Measurements from ENCODE around the gene RPL14.
A peak's percentile ranks its signal among the peaks of the same experiment; 100 is the strongest.
"Not testable (repeated sequence)": the region's sequence is repeated elsewhere in the genome, so short reads cannot be mapped to it uniquely, and the experiment has no call there.

The RPL14 gene

DNA sequence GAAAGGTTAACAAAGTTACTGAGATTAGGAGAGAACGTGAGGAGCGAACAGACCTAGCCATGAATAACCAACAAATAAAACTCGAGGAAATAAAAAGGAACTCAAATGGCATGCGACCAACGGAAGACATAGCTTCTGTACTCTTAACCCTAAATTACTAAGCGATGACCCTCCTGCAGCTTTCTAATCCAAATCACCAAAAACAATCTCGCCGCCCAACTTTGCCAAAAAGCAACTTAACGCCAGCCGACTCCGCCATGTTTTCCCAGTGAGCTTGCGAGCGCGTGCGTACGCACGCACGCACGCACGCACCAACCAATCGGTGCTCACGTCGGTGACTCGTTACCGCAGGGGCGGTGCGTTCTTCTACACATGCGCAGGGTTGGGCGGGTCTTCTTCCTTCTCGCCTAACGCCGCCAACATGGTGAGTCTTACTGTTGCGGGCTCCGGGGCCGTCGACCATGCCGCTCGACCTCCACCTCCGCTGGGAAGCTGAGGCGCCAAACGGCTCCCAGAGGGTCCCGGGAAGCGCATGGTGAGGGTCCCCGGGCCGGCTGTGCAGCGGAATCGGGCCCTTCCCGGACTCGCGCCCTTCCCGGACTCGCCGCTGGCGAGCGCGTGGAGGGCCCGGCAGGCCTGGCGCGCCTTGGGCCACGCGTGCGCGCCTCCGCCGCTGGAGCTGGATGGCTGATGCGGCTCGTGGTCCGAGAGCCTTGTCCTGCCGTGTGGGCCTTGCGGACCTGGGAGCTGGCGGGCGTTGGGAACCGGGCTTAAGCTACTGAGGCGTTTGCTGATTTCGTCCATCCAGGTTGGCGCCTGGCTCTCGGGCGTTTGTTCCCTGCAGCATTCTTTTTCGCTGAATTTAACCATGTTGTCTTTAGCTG, at the start of gene RPL14:
Gene RPL14 (plus strand): TSS at position 400 of the 884 bp plus-strand sequence. CDS start 133 bp downstream, at position 533.
- peak; percentile 96 for DNase-seq (ENCODE audit: low read depth)

DNA sequence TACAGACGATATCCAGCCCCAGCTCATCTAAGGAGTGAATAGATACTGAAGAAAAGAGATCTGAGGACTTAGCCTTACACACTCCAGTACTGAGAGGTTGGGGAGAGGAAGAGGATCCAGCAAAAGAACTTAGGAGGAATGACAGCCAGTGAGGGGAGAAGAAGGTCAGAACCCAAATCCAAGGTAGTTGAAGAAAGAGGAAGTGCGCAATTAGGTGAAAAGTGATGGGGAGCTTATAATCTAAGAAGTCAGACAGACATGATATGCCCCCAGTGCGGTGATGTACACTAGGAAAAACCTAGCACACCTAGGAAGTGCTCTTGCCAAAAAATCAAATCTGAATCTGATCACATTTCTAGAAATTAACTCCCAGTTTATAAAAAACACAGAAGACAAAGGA, 49.5 kb upstream of the RPL14 start:
- no peak for DNase-seq (ENCODE audit: low read depth)

DNA sequence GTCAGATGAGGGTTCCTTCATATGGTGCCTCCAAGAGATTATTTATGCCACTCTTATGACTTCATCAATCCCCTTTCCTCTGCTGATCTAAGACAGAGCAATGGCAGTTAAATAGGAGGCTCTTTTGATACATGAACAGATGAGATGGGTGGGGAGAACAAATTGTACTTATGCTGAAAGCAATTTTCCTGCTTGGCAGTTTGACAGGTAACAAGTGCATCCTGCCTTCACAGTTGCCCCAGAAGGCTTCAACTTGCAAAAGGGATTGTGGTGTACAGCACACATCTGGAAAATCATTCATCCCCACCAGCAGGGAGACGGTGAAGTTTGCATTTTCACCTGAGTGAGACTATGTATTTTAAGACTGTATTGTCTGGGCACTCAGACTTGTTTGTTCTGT, 42.9 kb upstream of the RPL14 start:
- no peak for DNase-seq (ENCODE audit: low read depth)

DNA sequence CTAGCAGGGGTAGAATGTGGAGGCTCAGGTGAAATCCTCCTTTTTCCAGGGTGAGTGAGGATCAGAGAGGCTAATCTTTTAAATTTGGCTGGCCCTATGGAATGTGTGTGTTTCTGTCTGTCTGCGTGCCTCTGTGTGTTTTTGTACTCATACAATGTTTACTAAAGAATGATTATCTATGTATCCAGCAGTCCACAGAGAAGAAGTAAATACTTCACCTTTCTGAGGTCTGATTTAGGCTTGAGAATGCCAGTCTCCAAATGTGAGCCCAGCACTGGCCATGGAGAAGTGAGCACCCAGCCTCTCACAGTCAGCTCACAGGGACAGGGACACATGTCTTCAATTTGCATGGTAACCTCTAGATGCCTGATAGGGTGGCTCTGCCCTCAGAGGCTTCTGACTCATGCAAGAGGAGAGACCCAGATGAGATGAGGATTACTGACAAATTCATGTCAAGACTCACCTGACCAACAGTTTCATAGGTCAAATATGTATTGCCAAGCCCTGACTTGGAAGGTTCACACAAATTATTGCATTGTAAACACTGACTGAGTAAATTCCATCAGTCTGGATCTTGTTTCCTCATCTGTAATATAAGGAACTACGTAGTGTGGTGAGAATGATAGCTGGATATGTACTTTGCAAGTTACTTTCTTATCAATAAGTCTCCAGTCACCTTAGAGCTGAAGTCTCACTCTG, 39.1 kb upstream of the RPL14 start:
- no peak for DNase-seq (ENCODE audit: low read depth)

DNA sequence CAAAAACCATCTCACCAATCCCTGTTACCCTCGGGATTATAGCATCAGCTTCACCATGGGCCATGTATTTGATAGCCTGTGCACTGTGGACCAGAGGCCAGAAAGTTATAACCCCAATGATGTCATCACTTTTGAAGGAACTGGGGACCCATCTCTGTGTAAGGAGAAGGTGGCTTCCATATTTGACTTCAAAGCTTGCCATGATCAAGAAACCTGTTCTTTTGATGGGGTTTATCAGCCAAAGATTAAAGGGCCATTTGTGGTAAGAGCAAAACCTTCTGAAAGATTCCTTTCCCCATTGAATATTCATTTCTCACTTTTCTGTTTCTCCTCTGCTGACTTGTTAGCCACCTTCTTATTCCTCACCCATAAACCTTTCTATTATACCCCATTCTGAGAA, 34.3 kb upstream of the RPL14 start:
- DNase-seq (ENCODE audit: low read depth) = no peak

DNA sequence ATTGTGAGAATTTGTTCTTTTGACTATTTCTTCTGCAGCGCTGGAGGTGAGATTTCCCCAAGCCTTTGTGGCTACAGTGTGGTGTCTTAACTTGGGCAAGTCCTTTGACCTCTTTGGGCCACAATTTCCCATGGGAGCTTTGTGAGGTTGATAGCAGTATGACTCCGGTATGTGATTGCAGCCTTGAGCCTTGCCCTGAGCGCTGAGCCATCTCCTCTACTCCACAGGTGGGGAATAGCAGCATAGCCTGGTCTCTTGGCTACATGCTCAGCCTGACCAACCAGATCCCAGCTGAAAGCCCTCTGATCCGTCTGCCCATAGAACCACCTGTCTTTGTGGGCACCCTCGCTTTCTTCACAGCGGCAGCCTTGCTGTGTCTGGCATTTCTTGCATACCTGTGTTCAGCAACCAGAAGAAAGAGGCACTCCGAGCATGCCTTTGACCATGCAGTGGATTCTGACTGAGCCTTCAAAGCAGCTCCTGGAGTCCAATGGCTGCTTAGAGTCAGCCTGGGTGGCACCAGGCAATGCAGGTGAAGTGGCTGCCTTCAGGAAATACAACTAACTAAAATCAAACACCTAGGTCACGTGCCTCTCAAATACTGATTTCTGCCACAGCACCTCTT, 30.0 kb upstream of the RPL14 start:
- DNase-seq (ENCODE audit: low read depth) = no peak

DNA sequence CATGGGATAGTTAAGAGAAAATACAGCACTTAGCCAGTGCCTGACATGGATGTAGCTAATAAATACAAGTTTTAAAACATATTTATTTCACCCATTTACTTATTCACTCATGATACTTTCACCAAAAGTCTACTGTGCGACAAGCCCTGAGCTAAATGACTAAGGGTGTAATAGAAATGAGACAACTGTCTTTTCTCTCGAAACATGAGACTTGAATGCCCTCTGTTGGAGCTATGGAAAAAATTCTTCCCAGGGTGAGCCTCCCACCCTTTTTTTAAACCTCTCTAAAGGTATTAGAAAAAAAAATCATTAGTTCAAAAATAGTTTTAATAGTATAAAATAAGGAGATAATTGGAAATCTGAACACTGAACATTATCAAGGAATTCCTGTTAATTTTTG, 24.3 kb upstream of the RPL14 start:
- DNase-seq (ENCODE audit: low read depth) = peak; percentile 13

DNA sequence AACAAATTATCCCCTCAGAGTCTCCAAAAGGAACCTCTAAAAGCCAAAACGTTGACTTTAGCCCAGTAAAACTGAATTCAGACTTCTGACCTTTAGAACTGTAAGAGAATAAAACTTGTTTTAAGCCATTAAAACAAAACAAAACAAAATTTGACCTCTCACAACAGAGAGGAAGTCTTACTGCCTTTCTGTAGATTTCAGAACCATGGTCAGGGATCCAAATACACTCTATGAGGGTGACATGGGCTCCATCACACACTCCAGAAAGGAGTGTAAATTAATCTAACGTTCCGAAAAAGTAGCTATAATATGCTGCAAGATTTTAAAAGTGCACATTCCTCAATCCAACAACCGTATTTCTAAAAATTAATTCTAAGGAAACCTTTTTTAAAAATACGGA, 19.2 kb upstream of the RPL14 start:
- DNase-seq (ENCODE audit: low read depth) = no peak

DNA sequence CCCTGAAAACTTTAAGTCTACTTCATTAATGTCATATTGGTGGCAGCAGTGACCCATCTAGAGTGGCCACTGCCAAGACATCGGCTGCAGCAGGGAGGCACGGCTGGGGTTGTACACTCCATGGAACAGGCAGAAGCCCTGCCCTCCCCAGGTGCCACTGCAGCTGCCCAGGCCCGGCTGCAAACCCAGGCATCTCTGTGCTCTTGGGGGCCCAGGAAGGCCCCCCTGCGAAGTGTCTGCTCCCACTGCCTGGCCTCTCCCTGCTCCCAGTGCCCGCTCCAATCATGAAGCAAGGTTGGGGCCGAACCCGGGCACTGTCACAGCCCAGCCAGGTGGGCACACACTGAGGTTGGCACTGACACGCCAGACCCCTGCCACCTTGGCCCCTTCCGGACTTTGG, 12.1 kb upstream of the RPL14 start:
- no peak for DNase-seq (ENCODE audit: low read depth)

DNA sequence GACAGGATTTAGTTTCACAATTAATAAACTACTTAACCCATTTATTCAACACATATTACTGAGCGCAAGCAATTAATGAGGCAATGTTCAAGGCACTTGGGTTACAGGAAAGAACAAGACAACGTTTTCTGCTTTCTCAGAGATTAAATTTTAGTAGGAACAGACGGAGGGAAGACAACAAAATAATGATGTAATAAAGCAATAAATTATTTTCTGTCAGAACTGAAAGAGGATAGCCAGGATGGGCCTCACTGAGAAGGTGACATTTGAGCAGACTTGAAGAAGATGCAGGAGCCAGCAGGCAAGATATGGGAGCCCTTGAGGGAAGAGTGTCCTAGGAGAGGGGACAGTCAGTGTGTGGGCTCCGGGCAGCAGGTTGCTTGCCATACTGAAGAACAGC, 11.3 kb upstream of the RPL14 start:
- DNase-seq (ENCODE audit: low read depth) = no peak

DNA sequence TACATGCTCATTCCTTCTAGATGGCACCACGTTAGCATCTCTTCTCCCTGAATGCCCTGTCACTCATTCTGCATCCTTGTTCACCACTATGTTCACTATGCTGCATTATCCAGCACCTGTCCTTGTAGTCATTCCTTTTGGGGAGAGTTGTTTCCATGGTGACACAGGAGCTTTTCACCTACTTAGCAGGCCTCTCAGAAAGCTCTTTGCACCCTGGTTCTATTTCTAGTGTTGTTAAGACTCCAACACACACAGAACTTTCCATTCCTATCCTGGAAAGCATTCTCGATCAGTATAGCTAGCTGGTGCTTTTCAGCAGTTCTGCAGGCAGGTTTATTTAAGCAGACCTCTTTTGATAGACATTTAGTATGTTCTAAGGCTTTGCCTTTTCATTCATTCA, 6.7 kb upstream of the RPL14 start:
- no peak for DNase-seq (ENCODE audit: low read depth)

DNA sequence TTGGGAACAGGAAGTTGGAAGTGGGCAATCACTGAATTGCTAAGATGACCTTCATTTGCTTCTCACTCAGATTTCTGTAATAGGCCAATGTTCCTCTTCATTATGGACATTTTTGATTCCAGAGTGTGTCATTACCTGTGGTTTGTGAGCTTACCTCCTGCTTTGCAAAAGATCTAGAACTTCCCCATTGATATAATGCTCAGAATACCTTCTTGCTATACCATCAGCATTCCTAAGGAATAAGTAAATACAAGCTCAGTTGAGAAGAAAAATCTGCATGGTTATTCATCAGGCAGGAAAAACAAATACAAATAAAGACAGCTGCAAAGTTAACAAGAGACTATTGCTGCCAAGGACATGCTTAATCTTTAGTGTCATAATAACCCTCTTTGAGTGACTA, 5.6 kb upstream of the RPL14 start:
- DNase-seq (ENCODE audit: low read depth) = no peak

DNA sequence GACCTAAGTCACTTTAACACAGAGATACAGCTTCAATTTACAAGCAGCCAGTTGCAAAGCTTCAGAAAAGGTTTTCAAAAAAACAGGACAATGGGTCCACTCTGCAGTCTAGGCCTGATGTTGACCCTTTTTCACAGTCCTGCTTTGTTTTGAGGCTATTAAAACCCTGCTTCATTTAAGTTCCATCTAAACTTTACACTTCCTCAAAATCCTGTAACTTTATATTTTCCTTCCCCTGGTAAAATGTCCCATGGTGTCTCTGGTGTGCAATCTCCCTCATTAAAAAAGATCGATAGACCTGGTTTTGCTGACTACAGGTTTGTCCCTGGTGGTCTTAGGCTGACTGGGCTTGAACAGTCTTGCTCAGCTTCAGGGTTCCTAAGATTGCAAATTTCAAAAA, 5.1 kb upstream of the RPL14 start:
- no peak for DNase-seq (ENCODE audit: low read depth)

DNA sequence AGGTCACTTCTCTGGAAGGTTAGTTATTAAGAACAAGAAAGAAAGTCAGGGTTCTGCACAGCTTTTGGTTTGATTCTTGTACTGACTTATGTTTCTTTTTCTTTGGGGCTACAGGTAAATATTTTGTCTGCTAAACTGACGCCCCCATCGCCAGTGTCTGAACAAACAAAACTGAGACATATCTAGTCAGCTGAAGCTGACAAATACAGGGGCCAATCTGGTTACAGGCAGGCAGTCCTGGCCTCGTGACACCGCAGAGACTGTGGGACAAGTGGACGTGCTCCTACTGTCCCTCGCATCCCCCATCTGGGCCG, 4.6 kb upstream of the RPL14 start:
- DNase-seq (ENCODE audit: low read depth) = no peak

DNA sequence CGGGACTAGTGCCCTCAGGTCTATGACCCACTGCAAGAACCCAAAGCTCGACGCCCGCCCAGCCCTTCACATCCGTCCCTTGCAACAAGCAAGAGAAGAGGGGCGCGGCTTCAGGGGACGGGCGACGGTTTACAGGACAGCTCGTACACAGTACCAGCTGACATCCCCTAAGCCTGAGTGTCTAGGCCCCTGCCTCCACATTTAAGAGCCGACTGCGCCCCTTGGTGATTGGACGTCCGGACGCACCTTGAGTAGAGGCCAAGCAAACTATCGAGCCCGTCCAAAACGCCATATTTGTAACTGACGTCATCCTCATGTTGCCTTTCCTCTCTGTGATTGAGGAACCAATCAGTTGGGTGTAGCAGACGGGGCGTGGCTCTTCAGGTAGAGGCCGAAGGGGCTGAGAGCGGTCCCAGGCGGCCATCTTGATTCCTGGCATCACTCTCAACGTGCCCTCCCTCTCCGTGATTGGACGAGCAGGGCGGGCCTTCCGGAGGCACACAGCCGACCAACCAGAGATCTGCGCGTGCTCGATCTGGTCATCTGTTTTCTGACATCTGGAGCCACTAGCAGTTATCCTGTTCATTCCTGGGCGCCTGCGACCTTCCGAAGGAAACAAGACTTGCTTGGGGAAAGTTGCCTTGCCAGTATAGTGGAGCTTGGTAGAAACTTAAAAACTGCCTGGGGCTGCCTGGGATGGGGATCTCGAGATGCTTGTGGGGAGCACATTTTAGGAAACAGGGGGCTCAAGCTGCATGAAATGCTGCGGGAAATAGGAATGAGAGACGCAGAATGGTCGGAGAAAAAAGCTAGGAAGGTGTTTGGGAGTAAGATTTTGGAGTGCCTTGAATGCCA, 4.0 kb upstream of the RPL14 start:
- DNase-seq (ENCODE audit: low read depth) = peak; percentile 99

DNA sequence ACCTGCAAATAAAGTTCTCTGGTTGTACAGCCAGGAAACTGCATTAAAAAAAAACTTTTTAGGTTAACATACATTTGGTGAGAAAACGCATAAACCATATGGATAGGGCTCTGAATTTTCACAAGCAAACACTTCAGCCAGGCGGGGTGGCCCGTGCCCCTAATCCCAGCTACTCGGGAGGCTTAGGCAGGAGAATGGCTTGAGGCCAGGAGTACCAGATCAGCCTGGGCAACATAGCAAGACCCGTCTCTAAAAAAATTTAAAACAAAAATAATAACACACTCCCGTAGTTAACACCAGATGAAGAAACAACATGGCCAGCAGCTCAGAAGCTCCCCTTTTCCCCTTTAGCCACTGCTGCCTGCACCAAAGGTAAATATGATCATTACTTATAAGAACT, 3.2 kb upstream of the RPL14 start:
- no peak for DNase-seq (ENCODE audit: low read depth)

DNA sequence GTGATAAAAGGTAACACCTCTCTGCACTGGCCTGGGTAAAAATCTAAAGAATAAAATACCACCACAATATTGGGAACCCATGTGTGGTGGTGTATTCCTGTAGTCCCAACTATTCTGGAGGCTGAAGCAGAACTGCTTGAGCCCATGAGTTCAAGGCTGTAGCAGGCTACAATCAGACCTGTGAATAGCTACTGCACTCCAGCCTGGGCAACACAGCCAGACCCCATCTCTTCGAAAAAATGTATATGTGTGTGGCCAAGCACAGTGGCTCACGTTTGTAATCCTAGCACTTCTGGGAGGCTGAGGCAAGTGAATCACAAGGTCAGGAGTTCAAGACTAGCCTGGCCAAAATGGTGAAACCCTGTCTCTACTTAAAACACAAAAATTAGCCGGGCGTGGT, 1.8 kb upstream of the RPL14 start:
- DNase-seq (ENCODE audit: low read depth) = no peak

DNA sequence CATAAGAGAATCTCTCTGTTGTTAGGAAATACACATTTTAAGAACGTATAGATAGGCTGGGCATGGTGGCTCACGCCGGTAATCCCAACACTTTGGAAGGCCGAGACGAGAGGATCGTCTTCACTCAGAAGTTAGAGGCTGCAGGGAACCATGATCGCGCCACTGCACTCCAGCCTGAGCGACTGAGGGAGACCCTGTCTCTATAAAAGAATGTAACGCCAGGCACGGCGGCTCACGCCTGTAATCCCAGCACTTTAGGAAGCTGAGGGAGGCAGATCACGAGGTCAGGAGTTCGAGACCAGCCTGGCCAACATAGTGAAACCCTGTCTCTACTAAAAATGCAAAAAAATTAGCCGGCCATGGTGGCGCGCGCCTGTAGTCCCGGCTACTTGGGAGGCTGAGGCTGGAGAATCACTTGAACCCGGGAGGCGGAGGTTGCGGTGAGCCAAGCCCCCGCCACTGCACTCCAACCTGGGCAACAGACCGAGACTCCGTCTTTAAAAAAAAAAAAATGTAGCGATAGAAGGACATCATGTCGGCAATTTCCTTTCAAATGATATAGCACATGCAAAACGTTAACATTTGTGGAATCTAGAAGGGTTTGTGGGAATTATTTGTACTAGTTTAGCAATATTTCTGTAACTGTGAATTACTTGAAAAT, 730 bp upstream of the RPL14 start:
- DNase-seq (ENCODE audit: low read depth) = no peak

DNA sequence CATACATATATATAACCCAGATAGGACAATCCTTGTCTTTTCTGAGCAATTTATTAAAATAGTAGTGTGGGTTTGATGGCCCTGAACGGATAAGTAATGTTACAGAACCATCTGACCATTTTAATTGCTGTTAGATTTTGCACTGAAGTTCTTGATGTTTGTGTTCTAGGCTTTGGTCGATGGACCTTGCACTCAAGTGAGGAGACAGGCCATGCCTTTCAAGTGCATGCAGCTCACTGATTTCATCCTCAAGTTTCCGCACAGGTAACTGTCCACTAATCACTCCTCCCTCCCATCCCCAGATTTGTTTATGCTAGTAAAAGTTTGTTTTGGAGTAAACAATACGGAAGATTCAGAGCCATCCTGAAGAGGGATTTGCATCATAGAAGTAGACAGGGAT, 1.3 kb downstream of the RPL14 start:
- DNase-seq (ENCODE audit: low read depth) = no peak

DNA sequence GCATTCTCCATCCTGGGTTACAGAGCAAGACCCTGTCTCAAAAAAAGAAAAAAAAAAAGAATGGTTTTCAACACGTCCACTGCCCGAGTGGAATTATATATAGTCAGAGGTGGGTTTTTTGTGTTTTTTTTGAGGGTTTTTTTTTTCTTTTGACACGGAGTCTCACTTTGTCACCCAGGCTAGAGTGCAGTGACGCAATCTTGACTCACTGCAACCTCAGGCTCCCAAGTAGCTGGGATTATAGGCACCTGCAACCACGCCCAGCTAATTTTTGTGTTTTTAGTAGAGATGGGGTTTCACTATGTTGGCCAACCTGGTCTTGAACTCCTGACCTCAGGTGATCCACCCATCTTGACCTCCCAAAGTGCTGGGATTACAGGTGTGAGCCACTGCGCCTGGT, 3.3 kb downstream of the RPL14 start:
- not testable (repeated sequence) for DNase-seq (ENCODE audit: low read depth)

DNA sequence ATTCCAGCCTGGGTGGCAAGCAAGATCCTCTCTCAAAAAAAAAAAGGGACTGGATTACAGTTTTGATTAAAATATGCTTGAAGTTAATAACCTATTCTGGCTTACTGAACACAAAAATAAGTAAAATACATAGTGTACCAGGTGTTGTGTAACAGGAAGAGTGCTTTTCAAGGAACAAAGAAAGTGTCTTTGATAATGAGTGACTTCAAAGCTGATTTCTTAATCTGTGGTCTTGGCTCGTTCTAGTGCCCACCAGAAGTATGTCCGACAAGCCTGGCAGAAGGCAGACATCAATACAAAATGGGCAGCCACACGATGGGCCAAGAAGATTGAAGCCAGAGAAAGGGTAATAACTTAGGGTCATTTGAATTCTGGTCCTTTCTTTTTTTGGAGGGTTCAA, 4.0 kb downstream of the RPL14 start:
- no peak for DNase-seq (ENCODE audit: low read depth)

DNA sequence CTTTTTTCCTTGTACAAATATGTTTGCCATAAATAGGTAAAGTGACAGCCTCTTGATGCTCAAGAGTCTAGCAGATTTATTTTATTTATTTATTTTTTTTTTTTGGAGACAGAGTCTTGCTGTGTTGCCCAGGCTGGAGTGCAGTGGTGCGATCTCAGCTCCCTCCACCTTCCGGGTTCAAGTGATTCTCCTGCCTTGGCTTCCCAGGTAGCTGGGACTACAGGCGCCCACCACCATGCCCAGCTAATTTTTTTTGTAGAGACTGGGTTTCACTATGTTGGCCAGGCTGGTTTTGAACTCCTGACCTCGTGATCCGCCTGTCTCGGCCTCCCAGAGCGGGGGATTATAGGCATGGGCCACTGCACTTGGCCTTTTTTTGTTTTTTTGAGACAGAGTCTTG, 5.7 kb downstream of the RPL14 start:
- not testable (repeated sequence) for DNase-seq (ENCODE audit: low read depth)
